K562 (cell line): Measurements from ENCODE around the gene DSTYK. TPM values are rescaled to one million over a fixed set of nuclear protein-coding genes. Genes with fewer than 3 reads are reported as not detected.

Experiments
- ATF1 ChIP-seq, 2 experiments: fragments of 450-650 bp in 1 of 2; IDR thresholded peaks; 2 replicates each; pipeline ENCODE4 v1.6.1; 2016; ENCODE audit warnings: missing compliant biosample characterization in 1 of 2, missing genetic modification characterization in 1 of 2
- DACH1 ChIP-seq: fragments of 450-650 bp; IDR thresholded peaks from 2 replicates; pipeline ENCODE4 v1.6.1; 2018; ENCODE audit not compliant: partially characterized antibody
- DMBX1 ChIP-seq: fragments of 250-450 bp; sonication (Bioruptor Pico); IDR thresholded peaks from 2 replicates; pipeline ENCODE4 v1.8.0; 2022; ENCODE audit warnings: inconsistent platforms, mild to moderate bottlenecking, moderate library complexity, borderline replicate concordance
- ETV1 ChIP-seq: fragments of 450-650 bp; conservative IDR thresholded peaks from 2 replicates; pipeline ENCODE4 v1.6.1; 2016; ENCODE audit warnings: missing genetic modification characterization, control low read depth, low read depth, missing compliant biosample characterization
- ETV6 ChIP-seq, 3 experiments: fragments of 150-350 bp in 1 of 3; sonication (generic) in 1 of 3; formaldehyde crosslinking in 1 of 3; IDR thresholded peaks; 2 replicates each; pipeline versions ENCODE4 v1.6.1 to v1.8.0; 2014 to 2022; ENCODE audit warnings: borderline replicate concordance in 2 of 3, low read depth in 2 of 3, antibody characterized with exemption in 1 of 3, low read length in 1 of 3, mild to moderate bottlenecking in 1 of 3, missing genetic modification reagents in 1 of 3
- HEY1 ChIP-seq: fragments of 250-450 bp; sonication (Bioruptor Pico); IDR thresholded peaks from 2 replicates; pipeline ENCODE4 v1.5.0; 2020; ENCODE audit warnings: mild to moderate bottlenecking, moderate library complexity, borderline replicate concordance
- NBN ChIP-seq: fragments of 450-650 bp; IDR thresholded peaks from 2 replicates; pipeline ENCODE4 v1.6.1; 2016; ENCODE audit warnings: low read depth, mild to moderate bottlenecking
- RBM25 ChIP-seq: fragments of 200-400 bp; formaldehyde crosslinking; IDR thresholded peaks from 2 replicates; pipeline ENCODE4 v1.6.1; 2018; ENCODE audit warnings: low read length, low read depth, moderate library complexity; ENCODE audit not compliant: severe bottlenecking
- ZBTB40 ChIP-seq, 2 experiments: fragments of 450-650 bp in 1 of 2; sonication (generic) in 1 of 2; formaldehyde crosslinking in 1 of 2; IDR thresholded peaks; 2 replicates each; pipeline versions ENCODE4 v1.7.1 to v1.9.0; 2016 to 2022; ENCODE audit warnings: inconsistent platforms in 1 of 2, mild to moderate bottlenecking in 1 of 2, missing genetic modification reagents in 1 of 2
- ZNF140 ChIP-seq: fragments of 250-450 bp; sonication (Bioruptor Pico); IDR thresholded peaks from 2 replicates; pipeline ENCODE4 v1.8.0; 2021; ENCODE audit warnings: moderate library complexity, mild to moderate bottlenecking, inconsistent platforms
- ZNF263 ChIP-seq: sonication (generic); formaldehyde crosslinking; IDR thresholded peaks from 2 replicates; pipeline ENCODE4 v1.8.0; 2022; ENCODE audit warnings: mild to moderate bottlenecking, missing genetic modification reagents, borderline replicate concordance
- ZNF57 ChIP-seq: fragments of 450-650 bp; formaldehyde crosslinking; IDR thresholded peaks from 2 replicates; pipeline ENCODE4 v1.4.0; 2020; ENCODE audit warnings: mild to moderate bottlenecking, moderate library complexity
- polyA plus RNA-seq, 8 experiments: library from polyadenylated mRNA; depleted of rRNA in 4 of 8; stranded (reverse) in 5 of 8; unstranded in 3 of 8; fragments of >200 nt; fragmentation: Nextera tagmentation in 2 of 8; fragmentation: Illumina TruSeq in 1 of 8; extraction: Ambion mirVana in 2 of 8; extraction: Trizol in 1 of 8; gene quantifications; 2 replicates each; pipeline versions ENCODE4 v1.2.1 to v1.2.3, GENCODE V29; 2011 to 2014; ENCODE audit warnings: inconsistent platforms in 1 of 8, missing spikeins in 1 of 8
- total RNA-seq, 7 experiments: library from RNA; depleted of rRNA in 6 of 7; stranded (reverse); fragments of >200 nt in 6 of 7; fragmentation: Illumina TruSeq in 2 of 7; extraction: Trizol in 2 of 7; gene quantifications; 2 replicates each; pipeline versions ENCODE4 v1.2.1 to v1.2.3, GENCODE V29; 2011 to 2021; ENCODE audit warnings: low replicate concordance in 1 of 7
- TF ChIP-seq, protein P1 (sequence below): sonication (generic); formaldehyde crosslinking; IDR thresholded peaks from 2 replicates; pipeline ENCODE4 v1.8.1; 2022; ENCODE audit warnings: missing genetic modification reagents
- TF ChIP-seq, protein P2 (sequence below): IDR thresholded peaks from 2 replicates; pipeline ENCODE4 v1.6.1; 2011; ENCODE audit not compliant: insufficient read length; ENCODE audit errors: extremely low read depth

The DSTYK gene
- total and polyA plus RNA-seq, 9 of the 15 experiments (the other 6 are each of a cell fraction or from before 2014, with no cell fraction given), result 4.2 to 7.1 (median 6.2) TPM

DNA sequence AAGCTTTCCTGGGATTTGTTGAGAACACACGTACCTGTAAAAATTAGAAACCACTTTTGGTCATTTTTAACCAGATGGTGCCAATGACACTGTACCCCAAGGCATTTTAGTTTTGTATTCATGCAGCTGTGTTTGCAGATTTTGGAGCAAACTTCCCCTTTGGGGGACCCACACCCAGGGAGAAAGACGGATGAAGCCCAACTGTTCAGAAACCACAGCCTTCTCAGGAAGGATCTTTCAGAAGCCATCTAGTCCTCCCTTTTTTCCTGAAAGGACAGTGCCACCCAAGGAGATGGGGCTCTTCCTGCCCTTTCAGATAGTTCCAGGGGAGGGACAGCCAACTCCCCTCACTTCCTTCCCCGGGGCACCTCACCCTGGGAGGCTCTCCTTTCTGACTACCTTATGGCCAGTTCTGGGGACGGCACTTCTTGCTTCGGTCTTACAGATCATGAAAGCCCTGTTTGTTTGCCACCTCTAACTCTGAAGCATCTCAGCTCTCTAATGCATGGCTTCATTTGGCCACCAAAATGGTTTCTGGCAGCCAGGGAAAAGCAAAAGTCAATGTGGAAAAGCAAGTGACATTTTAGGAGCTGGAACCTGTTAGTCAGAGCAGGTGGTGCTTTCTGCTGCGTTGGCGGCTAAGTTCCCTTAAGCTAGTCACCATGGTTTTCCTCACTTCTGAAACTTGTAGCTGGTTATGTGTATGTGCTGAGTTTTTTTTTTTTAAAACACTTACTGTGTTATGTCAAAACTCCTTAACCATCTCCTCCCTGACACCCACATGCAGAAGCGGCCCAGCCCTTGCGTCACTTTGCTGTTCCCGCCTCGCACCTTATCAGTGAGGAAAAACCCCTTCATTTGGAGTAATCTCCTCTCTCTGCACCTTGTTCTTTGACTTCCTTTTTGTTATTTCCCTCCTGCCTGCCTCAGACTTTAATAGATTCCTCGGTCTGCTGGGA lies 26.3 kb upstream of the DSTYK start (continued):
- 0 out of 2 replicates have a peak, but pooled peaks have one; percentile 15 for TF ChIP-seq ZBTB40 (IDR thresholded peaks at IDR 0.05)
- TF ChIP-seq ZBTB40 (CRISPR knock-in tag; IDR thresholded peaks at IDR 0.05), result no peak
- TF ChIP-seq, protein P1, sequence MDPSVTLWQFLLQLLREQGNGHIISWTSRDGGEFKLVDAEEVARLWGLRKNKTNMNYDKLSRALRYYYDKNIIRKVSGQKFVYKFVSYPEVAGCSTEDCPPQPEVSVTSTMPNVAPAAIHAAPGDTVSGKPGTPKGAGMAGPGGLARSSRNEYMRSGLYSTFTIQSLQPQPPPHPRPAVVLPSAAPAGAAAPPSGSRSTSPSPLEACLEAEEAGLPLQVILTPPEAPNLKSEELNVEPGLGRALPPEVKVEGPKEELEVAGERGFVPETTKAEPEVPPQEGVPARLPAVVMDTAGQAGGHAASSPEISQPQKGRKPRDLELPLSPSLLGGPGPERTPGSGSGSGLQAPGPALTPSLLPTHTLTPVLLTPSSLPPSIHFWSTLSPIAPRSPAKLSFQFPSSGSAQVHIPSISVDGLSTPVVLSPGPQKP, result no peak
- TF ChIP-seq DMBX1 (CRISPR knock-in tag), result peak; percentile 86
- no peak for TF ChIP-seq ZNF263 (CRISPR knock-in tag)
- peak; percentile 37; the same call in 1 of the 2 replicates for TF ChIP-seq NBN
- no peak for TF ChIP-seq ZNF57 (CRISPR knock-in tag)
- TF ChIP-seq DACH1, result peak; percentile 20
- TF ChIP-seq, protein P2, sequence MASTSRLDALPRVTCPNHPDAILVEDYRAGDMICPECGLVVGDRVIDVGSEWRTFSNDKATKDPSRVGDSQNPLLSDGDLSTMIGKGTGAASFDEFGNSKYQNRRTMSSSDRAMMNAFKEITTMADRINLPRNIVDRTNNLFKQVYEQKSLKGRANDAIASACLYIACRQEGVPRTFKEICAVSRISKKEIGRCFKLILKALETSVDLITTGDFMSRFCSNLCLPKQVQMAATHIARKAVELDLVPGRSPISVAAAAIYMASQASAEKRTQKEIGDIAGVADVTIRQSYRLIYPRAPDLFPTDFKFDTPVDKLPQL, result no peak
- no peak for TF ChIP-seq ATF1 (CRISPR knock-in tag; IDR thresholded peaks at IDR 0.05)
- peak; percentile 69 for TF ChIP-seq ATF1 (tag; IDR thresholded peaks at IDR 0.05)
- no peak for TF ChIP-seq HEY1
- no peak for TF ChIP-seq RBM25
- TF ChIP-seq ZNF140 (CRISPR knock-in tag), result no peak
- TF ChIP-seq ETV6 (IDR thresholded peaks at IDR 0.05; ENCODE audit: borderline replicate concordance in 1 of 2, low read depth in 2 of 2, low read length in 1 of 2), result no peak
- TF ChIP-seq ETV6 (CRISPR knock-in tag; IDR thresholded peaks at IDR 0.05; ENCODE audit: borderline replicate concordance), result no peak
- peak; percentile 53 for TF ChIP-seq ETV1 (tag)
